WTC11 (cell line): ENCODE results near the gene FERMT2. TPM values are rescaled to one million over a fixed set of nuclear protein-coding genes. Genes with fewer than 3 reads are reported as not detected.

Experiments
- ATAC-seq: fragments of 200-7000 bp; cut with Tn5 transposase; 2 replicates; pipeline ENCODE4 v1.10.0; 2021; ENCODE audit warnings: mild to moderate bottlenecking, moderate library complexity
- CTCF ChIA-PET: fragments of 300-600 bp; sonication (Branson Sonifier 250); formaldehyde crosslinking; loops from one replicate; lab custom pipeline; 2021; ENCODE audit warnings: antibody characterized with exemption; lab: Charles Lee
- POLR2A ChIA-PET: fragments of 350-600 bp; sonication (Branson Sonifier 250); formaldehyde crosslinking; loops from one replicate; lab custom pipeline; 2021; ENCODE audit warnings: antibody characterized with exemption; lab: Charles Lee
- DNase-seq: peaks from one replicate; pipeline ENCODE4 v3.0.0; 2021; ENCODE audit warnings: low spot score
- H3K27ac Mint-ChIP-seq: 2 replicates; pipeline ENCODE4 v1.8.0; 2021; ENCODE audit warnings: mixed read lengths
- H3K27me3 Mint-ChIP-seq: 2 replicates; pipeline ENCODE4 v1.8.0; 2021; ENCODE audit warnings: low read depth, mild to moderate bottlenecking, moderate library complexity, mixed read lengths
- H3K36me3 Mint-ChIP-seq: 2 replicates; pipeline ENCODE4 v1.8.0; 2021; ENCODE audit warnings: mixed read lengths
- H3K4me1 Mint-ChIP-seq: 2 replicates; pipeline ENCODE4 v1.8.0; 2022; ENCODE audit warnings: mixed read lengths
- H3K4me3 Mint-ChIP-seq: 2 replicates; pipeline ENCODE4 v1.8.0; 2021; ENCODE audit warnings: mild to moderate bottlenecking, moderate library complexity, mixed read lengths
- H3K9me3 Mint-ChIP-seq: 2 replicates; pipeline ENCODE4 v1.8.0; 2021; ENCODE audit warnings: mixed read lengths
- ATF1 ChIP-seq: sonication (generic); formaldehyde crosslinking; IDR thresholded peaks from 2 replicates; pipeline ENCODE4 v1.8.1; 2023; ENCODE audit warnings: mild to moderate bottlenecking, moderate library complexity, missing genetic modification reagents
- CREB1 ChIP-seq: sonication (generic); formaldehyde crosslinking; IDR thresholded peaks from 2 replicates; pipeline ENCODE4 v1.8.0; 2023; ENCODE audit warnings: mild to moderate bottlenecking, missing genetic modification reagents
- E2F4 ChIP-seq: sonication (generic); formaldehyde crosslinking; IDR thresholded peaks from 2 replicates; pipeline ENCODE4 v1.8.1; 2022; ENCODE audit warnings: low read depth, mild to moderate bottlenecking, moderate library complexity, missing genetic modification reagents, borderline replicate concordance
- ELF4 ChIP-seq: sonication (generic); formaldehyde crosslinking; IDR thresholded peaks from 2 replicates; pipeline ENCODE4 v1.8.1; 2022; ENCODE audit warnings: low read depth, mild to moderate bottlenecking, moderate library complexity, missing genetic modification reagents
- FOXJ3 ChIP-seq: sonication (generic); formaldehyde crosslinking; IDR thresholded peaks from 2 replicates; pipeline ENCODE4 v1.9.0; 2021; ENCODE audit warnings: missing genetic modification reagents, mild to moderate bottlenecking, borderline replicate concordance
- FOXK1 ChIP-seq: sonication (generic); formaldehyde crosslinking; IDR thresholded peaks from 2 replicates; pipeline ENCODE4 v1.8.0; 2022; ENCODE audit warnings: mild to moderate bottlenecking, moderate library complexity, missing genetic modification reagents
- FOXP1 ChIP-seq: sonication (generic); formaldehyde crosslinking; IDR thresholded peaks from 2 replicates; pipeline ENCODE4 v1.8.0; 2022; ENCODE audit warnings: missing genetic modification reagents, mild to moderate bottlenecking, moderate library complexity, borderline replicate concordance
- GTF2I ChIP-seq: fragments of 250-450 bp; sonication (Bioruptor Pico); conservative IDR thresholded peaks from 2 replicates; pipeline ENCODE4 v1.4.0; 2021; ENCODE audit warnings: mild to moderate bottlenecking
- HMGXB4 ChIP-seq: sonication (generic); formaldehyde crosslinking; IDR thresholded peaks from 2 replicates; pipeline ENCODE4 v1.8.1; 2023; ENCODE audit warnings: mild to moderate bottlenecking, moderate library complexity, missing genetic modification reagents
- KAT7 ChIP-seq: sonication (generic); formaldehyde crosslinking; IDR thresholded peaks from 2 replicates; pipeline ENCODE4 v1.8.1; 2023; ENCODE audit warnings: missing genetic modification reagents, mild to moderate bottlenecking, borderline replicate concordance
- NFE2L1 ChIP-seq: sonication (generic); formaldehyde crosslinking; IDR thresholded peaks from 2 replicates; pipeline ENCODE4 v1.8.1; 2023; ENCODE audit warnings: missing genetic modification reagents
- PREB ChIP-seq: sonication (generic); formaldehyde crosslinking; IDR thresholded peaks from 2 replicates; pipeline ENCODE4 v1.8.1; 2022; ENCODE audit warnings: mild to moderate bottlenecking, missing genetic modification reagents, moderate library complexity, borderline replicate concordance
- PRRX2 ChIP-seq: fragments of 250-450 bp; sonication (Bioruptor Pico); IDR thresholded peaks from 2 replicates; pipeline ENCODE4 v1.8.0; 2021; ENCODE audit warnings: mild to moderate bottlenecking
- SMAD3 ChIP-seq: sonication (generic); formaldehyde crosslinking; IDR thresholded peaks from 2 replicates; pipeline ENCODE4 v1.8.0; 2022; ENCODE audit warnings: missing genetic modification reagents, mild to moderate bottlenecking, borderline replicate concordance
- STAT6 ChIP-seq: sonication (generic); formaldehyde crosslinking; conservative IDR thresholded peaks from 2 replicates; pipeline ENCODE4 v1.8.1; 2023; ENCODE audit warnings: mild to moderate bottlenecking, low read depth, missing genetic modification reagents, moderate library complexity
- TCF7 ChIP-seq: sonication (generic); formaldehyde crosslinking; IDR thresholded peaks from 2 replicates; pipeline ENCODE4 v1.8.0; 2022; ENCODE audit warnings: mild to moderate bottlenecking, low read depth, missing genetic modification reagents, moderate library complexity
- ZNF281 ChIP-seq: sonication (generic); formaldehyde crosslinking; IDR thresholded peaks from 2 replicates; pipeline ENCODE4 v1.8.0; 2023; ENCODE audit warnings: mild to moderate bottlenecking, missing genetic modification reagents
- ZNF317 ChIP-seq: sonication (generic); formaldehyde crosslinking; IDR thresholded peaks from 2 replicates; pipeline ENCODE4 v1.8.1; 2023; ENCODE audit warnings: low read depth, mild to moderate bottlenecking, moderate library complexity, missing genetic modification reagents, borderline replicate concordance
- ZNF425 ChIP-seq: fragments of 250-450 bp; sonication (Bioruptor Pico); conservative IDR thresholded peaks from 2 replicates; pipeline ENCODE4 v1.9.0; 2021; ENCODE audit warnings: mild to moderate bottlenecking
- ZNF671 ChIP-seq: fragments of 250-450 bp; sonication (Bioruptor Pico); IDR thresholded peaks from 2 replicates; pipeline ENCODE4 v1.8.0; 2021; ENCODE audit warnings: mild to moderate bottlenecking
- total RNA-seq: library from RNA; stranded (reverse); gene quantifications from 3 replicates; pipeline ENCODE4 v1.2.3, GENCODE V29; 2021
- TF ChIP-seq, protein P1 (sequence below): fragments of 250-450 bp; sonication (Bioruptor Pico); IDR thresholded peaks from 2 replicates; pipeline ENCODE4 v2.1.2; 2022; ENCODE audit warnings: mild to moderate bottlenecking, moderate library complexity

Gene FERMT2
- total RNA-seq, 1 experiment from 2014 or later = 92.8 TPM

GRCh38 chr14:52900731-52901130, 50.1 kb downstream of the FERMT2 start:
- no peak for DNase-seq
- no peaks in the 10 kb centered on the region for H3K9me3 Mint-ChIP-seq
- ChIA-PET CTCF (interaction anchor here (0.6 kb wide), 1 partner anchor 21 kb away, joined by 3 read pairs; no protein-coding TSS in a partner anchor), POLR2A (interaction anchor here (0.6 kb wide), 1 partner anchor 31 kb away, joined by 3 read pairs; no protein-coding TSS in a partner anchor)
- H3K36me3 Mint-ChIP-seq = no peaks in the 10 kb centered on the region; the same call in 1 of the 2 replicates
- ATAC-seq = no peak
- no peaks in the 10 kb centered on the region for H3K27me3 Mint-ChIP-seq
- no peak overlapping the region for H3K4me3 Mint-ChIP-seq
- TF ChIP-seq FOXJ3 = no peak
- TF ChIP-seq PRRX2 (CRISPR knock-in tag) = no peak
- TF ChIP-seq SMAD3 (CRISPR knock-in tag) = no peak
- TF ChIP-seq E2F4 (CRISPR knock-in tag) = no peak
- no peak for TF ChIP-seq PREB
- no peak for TF ChIP-seq STAT6 (CRISPR knock-in tag)
- TF ChIP-seq ZNF317 (CRISPR knock-in tag) = no peak
- TF ChIP-seq KAT7 (CRISPR knock-in tag) = no peak
- TF ChIP-seq TCF7 = no peak
- no peak for TF ChIP-seq CREB1 (CRISPR knock-in tag)
- TF ChIP-seq ELF4 (CRISPR knock-in tag) = no peak
- TF ChIP-seq, all 79 proteins: peak for 0
- Mint-ChIP-seq H3K27ac (peak overlapping the region; percentile 61; the same call in 1 of the 2 replicates), H3K4me1 (peaks cover 24% of the 10 kb centered on the region)

DNA sequence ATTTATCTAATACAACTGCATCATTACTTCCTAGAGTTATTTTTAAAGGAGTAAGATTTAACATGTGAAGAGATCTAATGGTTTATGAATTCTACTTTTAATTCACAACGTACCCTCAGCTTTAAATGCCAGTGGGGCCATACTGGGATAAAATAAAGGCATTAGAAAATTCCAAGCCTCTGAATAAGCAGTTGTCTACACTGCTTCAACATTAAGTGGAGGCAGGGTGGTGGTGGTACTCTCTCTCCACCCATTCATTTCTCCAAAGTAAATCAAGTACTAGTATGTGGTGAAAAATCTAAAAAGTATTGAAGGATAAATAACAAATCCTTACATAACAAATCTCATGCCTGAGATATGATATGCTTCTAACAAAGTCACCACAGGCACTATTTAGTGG, 52.4 kb downstream of the FERMT2 start:
- CTCF ChIA-PET = interaction anchor here (1.3 kb wide), 1 partner anchor 62 kb away, joined by 4 read pairs; no protein-coding TSS in a partner anchor

More for the DNA sequence above, 52.4 kb downstream of the FERMT2 start:
- Mint-ChIP-seq H3K9me3 (no peaks in the 10 kb centered on the region), H3K27me3 (no peaks in the 10 kb centered on the region), H3K4me3 (no peak overlapping the region), H3K4me1 (peaks cover 21% of the 10 kb centered on the region), H3K36me3 (peaks cover 2% of the 10 kb centered on the region; the same call in 1 of the 2 replicates), H3K27ac (0 out of 2 replicates have a peak overlapping the region, but pooled peaks have one; percentile 9)
- POLR2A ChIA-PET = no interaction called here
- ATAC-seq (no peak), DNase-seq (no peak)
- TF ChIP-seq ZNF425 (CRISPR knock-in tag) (no peak), PRRX2 (CRISPR knock-in tag) (no peak), FOXP1 (CRISPR knock-in tag) (no peak), HMGXB4 (CRISPR knock-in tag) (no peak), CREB1 (CRISPR knock-in tag) (no peak), GTF2I (no peak), FOXK1 (CRISPR knock-in tag) (no peak), ZNF671 (CRISPR knock-in tag) (no peak), ZNF317 (CRISPR knock-in tag) (no peak), ZNF281 (no peak), ATF1 (CRISPR knock-in tag) (no peak), NFE2L1 (CRISPR knock-in tag) (no peak), FOXJ3 (no peak)
- TF ChIP-seq, protein P1, sequence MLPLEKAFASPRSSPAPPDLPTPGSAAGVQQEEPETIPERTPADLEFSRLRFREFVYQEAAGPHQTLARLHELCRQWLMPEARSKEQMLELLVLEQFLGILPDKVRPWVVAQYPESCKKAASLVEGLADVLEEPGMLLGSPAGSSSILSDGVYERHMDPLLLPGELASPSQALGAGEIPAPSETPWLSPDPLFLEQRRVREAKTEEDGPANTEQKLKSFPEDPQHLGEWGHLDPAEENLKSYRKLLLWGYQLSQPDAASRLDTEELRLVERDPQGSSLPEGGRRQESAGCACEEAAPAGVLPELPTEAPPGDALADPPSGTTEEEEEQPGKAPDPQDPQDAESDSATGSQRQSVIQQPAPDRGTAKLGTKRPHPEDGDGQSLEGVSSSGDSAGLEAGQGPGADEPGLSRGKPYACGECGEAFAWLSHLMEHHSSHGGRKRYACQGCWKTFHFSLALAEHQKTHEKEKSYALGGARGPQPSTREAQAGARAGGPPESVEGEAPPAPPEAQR (CRISPR knock-in tag) = no peak
